Stimulated activated CD4-positive, alpha-beta T cell treated with anti-CD3 and anti-CD28 coated beads, Interleukin-2, amount 100 ng/mL, for 4 hours (primary cell): Measurements from ENCODE around the gene C12orf76.

ENCODE experiments used
- DNase-seq: peaks from one replicate; pipeline ENCODE4 v3.0.0-alpha.2; 2020; ENCODE audit warnings: low read depth

C12orf76 gene

GRCh38 chr12:109995686-109996482, 52.4 kb downstream of the C12orf76 start, which contains the start of gene GIT2:
GIT2 (minus strand) TSS chr12:109996368; CDS start chr12:109996224, 144 bp downstream.
- peak; percentile 91 for DNase-seq

GRCh38 chr12:109995361-109995685, 53.0 kb downstream of the C12orf76 start:
- no peak for DNase-seq

- no peak for DNase-seq
These were observed 53.7 kb downstream of the C12orf76 start for GRCh38 chr12:109994401-109995175.

- no peak for DNase-seq
These were observed 55.2 kb downstream of the C12orf76 start for GRCh38 chr12:109993091-109993490.

- DNase-seq = no peak
These were observed 56.7 kb downstream of the C12orf76 start for GRCh38 chr12:109991586-109991985.
